CD4-positive, alpha-beta memory T cell (primary cell): ENCODE results near the gene MAGEA6. TPM values are rescaled to one million over a fixed set of nuclear protein-coding genes. Genes with fewer than 3 reads are reported as not detected.
"Not testable (repeated sequence)": the region's sequence is repeated elsewhere in the genome, so short reads cannot be mapped to it uniquely, and the experiment has no call there.

ENCODE experiments used
- CTCF ChIA-PET: fragments of 350-600 bp; sonication (Branson Sonifier 250); formaldehyde crosslinking; loops from one replicate; lab custom pipeline; 2021; ENCODE audit warnings: inconsistent platforms; ENCODE audit not compliant: partially characterized antibody; lab: Charles Lee
- POLR2A ChIA-PET: fragments of 350-600 bp; sonication (Branson Sonifier 250); formaldehyde crosslinking; loops from one replicate; lab custom pipeline; 2021; ENCODE audit not compliant: partially characterized antibody; lab: Charles Lee
- DNase-seq, 5 donors: peaks; one replicate each; pipeline versions ENCODE4 v3.0.0 to v3.0.0-alpha.2; 2020 to 2022; ENCODE audit warnings: mixed read lengths in 1 of 5
- H3K27ac ChIP-seq: one replicate; pipeline ENCODE4 v1.7.0; 2013; ENCODE audit warnings: low read depth, low read length
- H3K27me3 ChIP-seq: 2 replicates; pipeline ENCODE4 v1.7.0; 2013; ENCODE audit warnings: mild to moderate bottlenecking, low read length, moderate library complexity; ENCODE audit not compliant: insufficient read depth
- H3K36me3 ChIP-seq: 2 replicates; pipeline ENCODE4 v1.7.0; 2013; ENCODE audit warnings: mild to moderate bottlenecking, low read length, moderate library complexity; ENCODE audit not compliant: insufficient read depth
- H3K4me1 ChIP-seq: 2 replicates; pipeline ENCODE4 v1.7.0; 2013; ENCODE audit warnings: mild to moderate bottlenecking, low read length, moderate library complexity; ENCODE audit not compliant: insufficient read depth
- H3K4me3 ChIP-seq, 2 donors: one replicate each; pipeline ENCODE4 v1.7.0; 2013; ENCODE audit warnings: low read length in 2 of 2, mild to moderate bottlenecking in 1 of 2
- H3K9me3 ChIP-seq, 2 donors: one replicate each; pipeline ENCODE4 v1.7.0; 2013; ENCODE audit warnings: low read length in 2 of 2, control low read depth in 1 of 2; ENCODE audit not compliant: control insufficient read depth in 1 of 2
- H3K27ac Mint-ChIP-seq, 7 donors: one replicate each; pipeline ENCODE4 v1.8.0; 2020 to 2021; ENCODE audit warnings: mixed read lengths in 7 of 7, mild to moderate bottlenecking in 6 of 7, inconsistent platforms in 3 of 7, moderate library complexity in 3 of 7
- H3K27me3 Mint-ChIP-seq, 2 donors: one replicate each; pipeline ENCODE4 v1.8.0; 2020 to 2021; ENCODE audit warnings: mixed read lengths in 2 of 2
- H3K36me3 Mint-ChIP-seq, 2 donors: one replicate each; pipeline ENCODE4 v1.8.0; 2020 to 2021; ENCODE audit warnings: mixed read lengths in 2 of 2, inconsistent platforms in 1 of 2, mild to moderate bottlenecking in 1 of 2
- H3K4me1 Mint-ChIP-seq, 4 donors: one replicate each; pipeline ENCODE4 v1.8.0; 2020 to 2021; ENCODE audit warnings: mixed read lengths in 4 of 4, mild to moderate bottlenecking in 1 of 4
- H3K4me3 Mint-ChIP-seq, 8 donors: one replicate each; pipeline ENCODE4 v1.8.0; 2020 to 2021; ENCODE audit warnings: mixed read lengths in 8 of 8, mild to moderate bottlenecking in 7 of 8, moderate library complexity in 6 of 8, inconsistent platforms in 3 of 8
- H3K9me3 Mint-ChIP-seq, 8 donors: one replicate each; pipeline ENCODE4 v1.8.0; 2020 to 2021; ENCODE audit warnings: mixed read lengths in 8 of 8, mild to moderate bottlenecking in 5 of 8, inconsistent platforms in 3 of 8, moderate library complexity in 1 of 8
- intact Hi-C: fragments of 100-400 bp; cut with micrococcal nuclease; formaldehyde crosslinking; loops from one replicate; pipeline ENCODE4 v1.15.1; 2023
- polyA plus RNA-seq, 2 donors: library from polyadenylated mRNA; unstranded; fragments of 300-500 nt; fragmentation: Illumina TruSeq; gene quantifications; one replicate each; pipeline ENCODE4 v1.2.3, GENCODE V29; 2021
- total RNA-seq, 2 experiments: library from RNA; stranded (reverse); gene quantifications; one replicate each; pipeline ENCODE4 v1.2.3, GENCODE V29; 2021

MAGEA6 gene
- total RNA-seq = not detected
- not detected for polyA plus RNA-seq

GRCh38 chrX:152769549-152770289, at the start of gene MAGEA6:
Gene MAGEA6, minus strand, starts transcription at chrX:152769689. Its CDS starts 2,039 bp downstream, at chrX:152767650.
- H3K27ac Mint-ChIP-seq, H3K36me3 ChIP-seq, H3K27ac ChIP-seq, H3K36me3 Mint-ChIP-seq, H3K27me3 ChIP-seq, H3K9me3 ChIP-seq, H3K4me1 ChIP-seq, H3K4me1 Mint-ChIP-seq, H3K9me3 Mint-ChIP-seq, POLR2A ChIA-PET, intact Hi-C loops, DNase-seq, CTCF ChIA-PET, H3K27me3 Mint-ChIP-seq, H3K4me3 ChIP-seq, H3K4me3 Mint-ChIP-seq: not testable (repeated sequence)

- Mint-ChIP-seq H3K36me3 (no peaks in the 10 kb centered on the region), H3K27me3 (peaks cover 0 to 2% of the 10 kb centered on the region in 2 donors), H3K9me3 (no peaks in the 10 kb centered on the region), H3K4me1 (peaks cover 0 to under 1% (median 0%) of the 10 kb centered on the region in 4 donors), H3K27ac (no peak overlapping the region), H3K4me3 (no peak overlapping the region)
- no peaks in the 10 kb centered on the region for H3K9me3 ChIP-seq
- no peak for DNase-seq
- H3K4me1 ChIP-seq = no peaks in the 10 kb centered on the region
- H3K27ac ChIP-seq = no peak overlapping the region
- intact Hi-C loops = no loop called here
- no peak overlapping the region for H3K4me3 ChIP-seq
- no peaks in the 10 kb centered on the region for H3K27me3 ChIP-seq
- ChIA-PET POLR2A (no interaction called here), CTCF (interaction anchor here (1.0 kb wide), 1 partner anchor 11 kb away, joined by 4 read pairs; the partner anchor contains the start of genes CETN2 and NSDHL)
- H3K36me3 ChIP-seq = no peaks in the 10 kb centered on the region
These were observed 49.8 kb upstream of the MAGEA6 start for GRCh38 chrX:152819266-152819665.

GRCh38 chrX:152818356-152818755, 48.9 kb upstream of the MAGEA6 start:
- Mint-ChIP-seq H3K4me3 (no peak overlapping the region), H3K9me3 (no peaks in the 10 kb centered on the region), H3K4me1 (peaks cover 0 to 7% (median 3%) of the 10 kb centered on the region in 4 donors), H3K36me3 (no peaks in the 10 kb centered on the region), H3K27me3 (peaks cover 0 to 2% of the 10 kb centered on the region in 2 donors), H3K27ac (no peak overlapping the region)
- intact Hi-C loops = no loop called here
- H3K27ac ChIP-seq = no peak overlapping the region
- no peaks in the 10 kb centered on the region for H3K9me3 ChIP-seq
- H3K27me3 ChIP-seq = no peaks in the 10 kb centered on the region
- no peaks in the 10 kb centered on the region for H3K36me3 ChIP-seq
- ChIA-PET CTCF (no interaction called here), POLR2A (no interaction called here)
- H3K4me3 ChIP-seq = no peak overlapping the region
- no peaks in the 10 kb centered on the region for H3K4me1 ChIP-seq
- no peak for DNase-seq

- peaks cover 0 to 12% (median 6%) of the 10 kb centered on the region in 4 donors for H3K4me1 Mint-ChIP-seq
- POLR2A ChIA-PET = no interaction called here
- CTCF ChIA-PET = no interaction called here
These were observed 47.7 kb upstream of the MAGEA6 start for GRCh38 chrX:152817078-152817764.

GRCh38 chrX:152814048-152814447, 44.6 kb upstream of the MAGEA6 start:
- H3K4me1 Mint-ChIP-seq = peaks cover 0 to 12% (median 6%) of the 10 kb centered on the region in 4 donors
- H3K27ac Mint-ChIP-seq = no peak overlapping the region
- H3K9me3 Mint-ChIP-seq = no peaks in the 10 kb centered on the region
- no peaks in the 10 kb centered on the region for H3K36me3 ChIP-seq
- H3K27ac ChIP-seq = no peak overlapping the region
- peaks cover 0 to 2% of the 10 kb centered on the region in 2 donors for H3K27me3 Mint-ChIP-seq
- no peaks in the 10 kb centered on the region for H3K36me3 Mint-ChIP-seq
- no peak for DNase-seq
- H3K4me3 ChIP-seq = no peak overlapping the region
- no peaks in the 10 kb centered on the region for H3K9me3 ChIP-seq
- ChIA-PET CTCF (no interaction called here), POLR2A (no interaction called here)
- intact Hi-C loops = no loop called here
- H3K27me3 ChIP-seq = no peaks in the 10 kb centered on the region
- H3K4me3 Mint-ChIP-seq = no peak overlapping the region
- no peaks in the 10 kb centered on the region for H3K4me1 ChIP-seq

More at GRCh38 chrX:152817078-152817764, 47.7 kb upstream of the MAGEA6 start:
- Histone ChIP-seq H3K36me3 (no peaks in the 10 kb centered on the region), H3K27me3 (no peaks in the 10 kb centered on the region), H3K4me1 (no peaks in the 10 kb centered on the region), H3K4me3 (no peak overlapping the region), H3K9me3 (no peaks in the 10 kb centered on the region), H3K27ac (no peak overlapping the region)
- no peaks in the 10 kb centered on the region for H3K9me3 Mint-ChIP-seq
- intact Hi-C loops = no loop called here
- no peaks in the 10 kb centered on the region for H3K36me3 Mint-ChIP-seq
- DNase-seq = no peak
- H3K27me3 Mint-ChIP-seq = peaks cover 0 to 2% of the 10 kb centered on the region in 2 donors
- H3K4me3 Mint-ChIP-seq = no peak overlapping the region
- H3K27ac Mint-ChIP-seq = no peak overlapping the region

- Mint-ChIP-seq H3K36me3 (no peaks in the 10 kb centered on the region), H3K27me3 (peaks cover 0 to 3% of the 10 kb centered on the region in 2 donors), H3K27ac (no peak overlapping the region), H3K4me3 (no peak overlapping the region), H3K4me1 (peaks cover 0 to 12% (median 6%) of the 10 kb centered on the region in 4 donors), H3K9me3 (no peaks in the 10 kb centered on the region)
- intact Hi-C loops = no loop called here
- no peak for DNase-seq
- POLR2A ChIA-PET = no interaction called here
- H3K27me3 ChIP-seq = no peaks in the 10 kb centered on the region
- CTCF ChIA-PET = no interaction called here
- no peaks in the 10 kb centered on the region for H3K36me3 ChIP-seq
- H3K27ac ChIP-seq = no peak overlapping the region
- H3K4me3 ChIP-seq = no peak overlapping the region
- H3K4me1 ChIP-seq = no peaks in the 10 kb centered on the region
- H3K9me3 ChIP-seq = no peaks in the 10 kb centered on the region
These were observed 43.7 kb upstream of the MAGEA6 start for GRCh38 chrX:152813206-152813605.

- no peak overlapping the region for H3K27ac ChIP-seq
- H3K4me3 ChIP-seq = no peak overlapping the region
- no peaks in the 10 kb centered on the region for H3K4me1 ChIP-seq
- Mint-ChIP-seq H3K4me3 (no peak overlapping the region), H3K4me1 (peaks cover 0 to 12% (median 6%) of the 10 kb centered on the region in 4 donors), H3K36me3 (no peaks in the 10 kb centered on the region), H3K27ac (no peak overlapping the region), H3K9me3 (no peaks in the 10 kb centered on the region), H3K27me3 (peaks cover 0 to 3% of the 10 kb centered on the region in 2 donors)
- H3K27me3 ChIP-seq = no peaks in the 10 kb centered on the region
- intact Hi-C loops = no loop called here
- POLR2A ChIA-PET = no interaction called here
- CTCF ChIA-PET = no interaction called here
- DNase-seq = no peak
- H3K36me3 ChIP-seq = no peaks in the 10 kb centered on the region
- no peaks in the 10 kb centered on the region for H3K9me3 ChIP-seq
These were observed 40.9 kb upstream of the MAGEA6 start for GRCh38 chrX:152810403-152810802.
